ENCODE data around the gene TLR9. TPM values are rescaled to one million over a fixed set of nuclear protein-coding genes. Genes with fewer than 3 reads are reported as not detected.

The TLR9 gene
- polyA plus RNA-seq, 12 donors: 0.08 to 0.30 (median 0.14) TPM; not detected in 2

DNA sequence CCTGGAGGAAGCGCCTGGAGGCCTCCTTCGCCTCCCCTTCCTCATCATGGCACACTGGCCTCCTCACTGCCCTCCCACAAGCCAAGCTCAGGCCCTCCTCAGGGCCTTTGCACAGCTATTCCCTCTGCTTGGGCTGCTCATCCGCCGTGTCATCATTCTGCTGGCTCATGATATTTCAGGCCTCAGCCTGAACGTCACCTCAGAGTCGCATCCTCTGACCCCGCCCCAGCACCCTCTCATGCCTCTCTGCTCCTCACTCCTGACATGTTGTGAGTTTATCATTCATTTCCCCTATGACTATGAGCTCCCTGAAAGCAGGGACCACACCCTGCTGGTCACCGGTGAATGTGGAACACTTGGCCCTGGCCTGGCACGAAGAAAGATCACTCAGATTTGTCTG is 50.5 kb downstream of the TLR9 start:
- DNase-seq: no peak

- no peak for DNase-seq
Observed at GRCh38 chr3:52173101-52173500, 52.3 kb downstream of the TLR9 start.

DNA sequence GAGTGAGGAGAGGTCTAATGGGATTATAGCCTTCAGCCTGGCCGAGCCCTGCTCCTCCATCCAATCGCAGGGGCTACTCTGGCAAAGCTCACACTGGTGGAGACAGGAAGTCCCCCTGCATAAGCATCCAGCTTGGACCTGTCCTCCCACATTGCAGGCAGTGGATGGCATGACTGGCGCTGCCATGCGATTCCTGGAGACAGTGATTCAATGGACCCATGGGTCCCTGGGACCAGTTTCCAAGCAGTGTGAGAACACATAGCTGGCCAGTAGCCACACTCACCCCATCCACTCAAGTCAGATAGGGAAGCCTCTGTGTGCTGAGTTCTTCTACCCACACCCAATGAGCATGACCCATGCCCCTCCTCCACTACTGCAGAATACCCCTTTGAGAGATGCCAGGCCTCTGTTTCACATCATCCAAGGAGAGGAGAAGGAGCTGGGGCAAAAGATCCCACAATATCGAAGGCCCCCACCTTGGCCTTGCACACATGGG is 53.1 kb downstream of the TLR9 start:
- DNase-seq: no peak

DNA sequence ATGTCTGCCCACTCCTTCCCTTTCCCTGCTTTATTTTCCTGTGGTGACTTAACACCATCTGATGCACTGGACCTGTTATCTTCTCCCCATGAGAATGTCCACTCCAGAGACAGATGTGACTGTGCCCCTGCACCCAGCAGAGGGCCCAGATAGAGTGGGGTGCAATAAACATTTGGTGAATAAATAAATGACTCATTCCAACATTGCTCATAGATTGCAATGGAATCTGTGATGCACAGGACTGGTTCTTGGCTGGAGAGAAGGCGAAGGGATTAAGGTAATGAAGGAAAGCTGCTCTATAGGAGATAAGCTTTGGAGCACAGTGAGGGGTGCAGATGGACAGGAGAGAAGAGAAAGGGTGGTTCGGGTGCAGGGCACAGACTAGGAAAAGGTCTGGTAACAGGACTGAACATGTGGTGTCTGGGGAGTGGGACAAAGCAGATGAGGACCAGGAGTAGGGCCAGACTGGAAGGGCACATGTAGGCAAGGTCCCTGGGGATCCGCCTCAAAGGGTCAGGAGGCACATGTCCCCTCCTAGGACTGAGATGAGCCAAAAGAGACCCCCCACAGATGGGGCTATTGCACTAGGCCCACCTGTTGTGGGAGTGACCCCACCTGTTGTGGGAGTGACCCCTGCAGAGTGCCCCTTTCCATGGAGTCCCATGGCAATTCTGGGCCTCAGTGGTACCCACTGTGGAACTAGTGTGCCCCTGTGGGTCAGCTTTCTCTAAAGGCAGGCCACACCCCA is 53.8 kb downstream of the TLR9 start:
- no peak for DNase-seq

Other genes starting within 250 kb of the TLR9 start
- 10 to 100 TPM in 9 of 12 donors, 1 to 10 TPM in 2, not detected in 1; 7.7 to 44.6 (median 13.0) TPM for gene ACY1, start 242.1 kb downstream of the TLR9 start, polyA plus RNA-seq (ENCODE audit: insufficient read length in 12 of 12)
- gene RPL29, start 229.8 kb downstream of the TLR9 start, polyA plus RNA-seq (ENCODE audit: insufficient read length in 12 of 12): 1,000 to 10,000 TPM in 11 of 12 donors, 100 to 1,000 TPM in 1; 967 to 3,003 (median 2,577) TPM
- 10 to 100 TPM in 11 of 12 donors, not detected in 1; 16.4 to 25.8 (median 20.9) TPM for gene DUSP7, start 169.1 kb downstream of the TLR9 start, polyA plus RNA-seq (ENCODE audit: insufficient read length in 12 of 12)
- 1 to 10 TPM in 10 of 12 donors, not detected in 2; 3.1 to 6.9 (median 4.5) TPM for gene POC1A, start 71.2 kb downstream of the TLR9 start, polyA plus RNA-seq (ENCODE audit: insufficient read length in 12 of 12)
- gene ALAS1, start 27.5 kb downstream of the TLR9 start, polyA plus RNA-seq (ENCODE audit: insufficient read length in 12 of 12): 10 to 100 TPM in 11 of 12 donors, not detected in 1; 26.5 to 55.3 (median 29.5) TPM
- gene TWF2, start 13.5 kb upstream of the TLR9 start, polyA plus RNA-seq (ENCODE audit: insufficient read length in 12 of 12): 10 to 100 TPM in 11 of 12 donors, not detected in 1; 17.6 to 28.1 (median 22.2) TPM
- 10 to 100 TPM in 10 of 12 donors, not detected in 2; 11.7 to 20.1 (median 14.4) TPM for gene PPM1M, start 20.1 kb upstream of the TLR9 start, polyA plus RNA-seq (ENCODE audit: insufficient read length in 12 of 12)
- 100 to 1,000 TPM in 2 of 12 donors, 10 to 100 TPM in 10; 73.8 to 110 (median 91.3) TPM for gene WDR82, start 53.0 kb upstream of the TLR9 start, polyA plus RNA-seq (ENCODE audit: insufficient read length in 12 of 12)
- 10 to 100 TPM in 1 of 12 donors, 1 to 10 TPM in 10, not detected in 1; 2.5 to 28.2 (median 4.2) TPM for gene GLYCTK, start 62.2 kb upstream of the TLR9 start, polyA plus RNA-seq (ENCODE audit: insufficient read length in 12 of 12)
- gene DNAH1, start 90.7 kb upstream of the TLR9 start, polyA plus RNA-seq (ENCODE audit: insufficient read length in 12 of 12): 10 to 100 TPM in 1 of 12 donors, 1 to 10 TPM in 10, not detected in 1; 2.9 to 25.1 (median 4.3) TPM
- 10 to 100 TPM in 11 of 12 donors, not detected in 1; 43.4 to 59.9 (median 50.1) TPM for gene BAP1, start 184.4 kb upstream of the TLR9 start, polyA plus RNA-seq (ENCODE audit: insufficient read length in 12 of 12)
- gene PHF7, start 185.0 kb upstream of the TLR9 start, polyA plus RNA-seq (ENCODE audit: insufficient read length in 12 of 12): 10 to 100 TPM in 4 of 12 donors, 1 to 10 TPM in 7, not detected in 1; 5.2 to 13.1 (median 9.4) TPM
- gene SEMA3G, start 219.5 kb upstream of the TLR9 start, polyA plus RNA-seq (ENCODE audit: insufficient read length in 12 of 12): 10 to 100 TPM in 11 of 12 donors, not detected in 1; 10.2 to 16.1 (median 12.5) TPM
- gene TNNC1, start 228.4 kb upstream of the TLR9 start, polyA plus RNA-seq (ENCODE audit: insufficient read length in 12 of 12): 1,000 to 10,000 TPM in 2 of 12 donors, 100 to 1,000 TPM in 10; 327 to 1,063 (median 707) TPM
- 100 to 1,000 TPM in 1 of 12 donors, 10 to 100 TPM in 10, not detected in 1; 50.6 to 137 (median 62.0) TPM for gene NISCH, start 230.0 kb upstream of the TLR9 start, polyA plus RNA-seq (ENCODE audit: insufficient read length in 12 of 12)